Lower leg skin (tissue), 3 donors: ENCODE measurements around the gene DDX10.

Experiments
- CTCF ChIP-seq, 3 donors: fragments of 450-650 bp; IDR thresholded peaks; one replicate each; pipeline ENCODE4 v1.5.1; 2016; ENCODE audit warnings: antibody characterized with exemption in 3 of 3, mild to moderate bottlenecking in 3 of 3, moderate library complexity in 2 of 3
- POLR2A ChIP-seq, 2 donors: fragments of 450-650 bp; IDR thresholded peaks; one replicate each; pipeline ENCODE4 v1.6.1; 2016 to 2017; ENCODE audit warnings: antibody characterized with exemption in 2 of 2, mild to moderate bottlenecking in 1 of 2, moderate library complexity in 1 of 2

GRCh38 chr11:108797578-108798100, 132.8 kb downstream of the DDX10 start:
- TF ChIP-seq POLR2A (IDR thresholded peaks at IDR 0.05): no peak
- TF ChIP-seq CTCF (IDR thresholded peaks at IDR 0.05): no peak
